Mesothelial cell of epicardium (in vitro differentiated cells): ENCODE measurements around the gene SMIM29. TPM values are rescaled to one million over a fixed set of nuclear protein-coding genes. Genes with fewer than 3 reads are reported as not detected.

Source experiments
- DNase-seq, 2 experiments: peaks; one replicate each; pipeline ENCODE4 v3.0.0; 2021; ENCODE audit warnings: low spot score in 2 of 2; ENCODE audit not compliant: unreplicated experiment in 2 of 2
- H3K27ac Mint-ChIP-seq: 2 replicates; pipeline ENCODE4 v1.8.0; 2021; ENCODE audit warnings: mixed read lengths
- H3K27me3 Mint-ChIP-seq: 2 replicates; pipeline ENCODE4 v1.8.0; 2021; ENCODE audit warnings: low read depth, mixed read lengths
- H3K36me3 Mint-ChIP-seq: 2 replicates; pipeline ENCODE4 v1.8.0; 2021; ENCODE audit warnings: mixed read lengths
- H3K4me1 Mint-ChIP-seq: 2 replicates; pipeline ENCODE4 v1.8.0; 2021; ENCODE audit warnings: mixed read lengths
- H3K4me3 Mint-ChIP-seq: 2 replicates; pipeline ENCODE4 v1.8.0; 2021; ENCODE audit warnings: mild to moderate bottlenecking, moderate library complexity, mixed read lengths
- H3K9me3 Mint-ChIP-seq: 2 replicates; pipeline ENCODE4 v1.8.0; 2021; ENCODE audit warnings: mixed read lengths
- CTCF ChIP-seq: fragments of 200-600 bp; sonication (generic); IDR thresholded peaks from one replicate; pipeline ENCODE4 v1.5.0; 2021; ENCODE audit warnings: antibody characterized with exemption; ENCODE audit not compliant: unreplicated experiment
- total RNA-seq: library from RNA; stranded (reverse); gene quantifications from 3 replicates; pipeline ENCODE4 v1.2.1, GENCODE V29; 2021

Gene SMIM29
- total RNA-seq, 1 donor from 2014 or later: 8.9 TPM

- H3K9me3 Mint-ChIP-seq: no peaks in the 10 kb centered on the region
- H3K27ac Mint-ChIP-seq: no peak overlapping the region
- H3K4me3 Mint-ChIP-seq: no peak overlapping the region
- no peaks in the 10 kb centered on the region for H3K36me3 Mint-ChIP-seq
- TF ChIP-seq CTCF: no peak
- DNase-seq: no peak
- peaks cover 17% of the 10 kb centered on the region for H3K4me1 Mint-ChIP-seq
- no peaks in the 10 kb centered on the region for H3K27me3 Mint-ChIP-seq
Observed at GRCh38 chr6:34231566-34232336, 17.1 kb downstream of the SMIM29 start.

GRCh38 chr6:34230653-34231371 lies 18.0 kb downstream of the SMIM29 start:
- Mint-ChIP-seq H3K9me3 (no peaks in the 10 kb centered on the region), H3K4me3 (no peak overlapping the region), H3K27ac (no peak overlapping the region), H3K36me3 (no peaks in the 10 kb centered on the region), H3K27me3 (no peaks in the 10 kb centered on the region), H3K4me1 (peaks cover 13% of the 10 kb centered on the region)
- no peak for DNase-seq
- no peak for TF ChIP-seq CTCF

- H3K36me3 Mint-ChIP-seq: no peaks in the 10 kb centered on the region
- no peak for DNase-seq
Observed at GRCh38 chr6:34229877-34230276, 18.9 kb downstream of the SMIM29 start.

DNA sequence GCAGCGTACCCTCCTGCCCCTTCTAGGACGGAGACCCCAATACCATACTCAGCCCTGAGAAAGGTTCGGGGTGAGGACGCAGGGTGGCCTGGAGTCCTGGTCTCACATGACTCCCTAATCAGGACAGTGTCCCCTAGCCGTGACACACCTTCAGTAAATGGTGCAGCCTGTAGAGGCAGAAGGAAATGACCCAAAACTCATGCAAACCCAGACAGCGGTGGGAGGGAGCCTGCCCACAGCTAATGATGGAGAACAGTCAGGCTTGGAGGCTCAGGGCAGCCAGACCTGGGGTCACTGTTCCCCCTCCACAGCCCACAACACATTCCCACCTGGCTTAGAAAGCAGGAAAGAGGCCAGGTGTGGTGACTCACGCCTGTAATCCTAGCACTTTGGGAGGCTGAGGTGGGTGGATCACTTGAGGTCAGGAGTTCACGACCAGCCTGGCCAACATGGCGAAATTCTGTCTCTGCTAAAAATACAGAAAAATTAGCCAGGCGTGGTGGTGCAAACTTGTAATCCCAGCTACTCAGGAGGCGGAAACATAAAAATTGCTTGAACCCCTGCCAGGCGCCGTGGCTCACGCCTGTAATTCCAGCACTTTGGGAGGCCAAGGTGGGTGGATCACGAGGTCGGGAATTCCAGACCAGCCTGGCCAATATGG lies 20.9 kb downstream of the SMIM29 start:
- H3K27ac Mint-ChIP-seq: no peak overlapping the region
- H3K4me1 Mint-ChIP-seq: peaks cover 17% of the 10 kb centered on the region
- TF ChIP-seq CTCF: no peak
- no peaks in the 10 kb centered on the region for H3K36me3 Mint-ChIP-seq
- no peaks in the 10 kb centered on the region for H3K9me3 Mint-ChIP-seq
- H3K4me3 Mint-ChIP-seq: no peak overlapping the region
- H3K27me3 Mint-ChIP-seq: no peaks in the 10 kb centered on the region
- no peak for DNase-seq

More at GRCh38 chr6:34229877-34230276, 18.9 kb downstream of the SMIM29 start:
- Mint-ChIP-seq H3K27ac (no peak overlapping the region), H3K9me3 (no peaks in the 10 kb centered on the region), H3K27me3 (no peaks in the 10 kb centered on the region), H3K4me1 (peaks cover 13% of the 10 kb centered on the region), H3K4me3 (no peak overlapping the region)
- TF ChIP-seq CTCF: no peak

- H3K27me3 Mint-ChIP-seq: no peaks in the 10 kb centered on the region
- no peaks in the 10 kb centered on the region for H3K36me3 Mint-ChIP-seq
- H3K4me3 Mint-ChIP-seq: no peak overlapping the region
- H3K9me3 Mint-ChIP-seq: no peaks in the 10 kb centered on the region
- H3K27ac Mint-ChIP-seq: peak overlapping the region; percentile 72
- H3K4me1 Mint-ChIP-seq: peaks cover 18% of the 10 kb centered on the region
- no peak for TF ChIP-seq CTCF
- DNase-seq: no peak
Observed at GRCh38 chr6:34226731-34227586, 21.8 kb downstream of the SMIM29 start.
